NCI-H1694 treated with DMSO at 0.1 percent for 48 hours (cell line): Measurements from ENCODE around the gene RASA3.
"Not testable (repeated sequence)": the region's sequence is repeated elsewhere in the genome, so short reads cannot be mapped to it uniquely, and the experiment has no call there.

Experiments used
- DNase-seq: peaks from one replicate; lab custom pipeline; 2025; lab: John Stamatoyannopoulos, UW

Gene RASA3

DNA sequence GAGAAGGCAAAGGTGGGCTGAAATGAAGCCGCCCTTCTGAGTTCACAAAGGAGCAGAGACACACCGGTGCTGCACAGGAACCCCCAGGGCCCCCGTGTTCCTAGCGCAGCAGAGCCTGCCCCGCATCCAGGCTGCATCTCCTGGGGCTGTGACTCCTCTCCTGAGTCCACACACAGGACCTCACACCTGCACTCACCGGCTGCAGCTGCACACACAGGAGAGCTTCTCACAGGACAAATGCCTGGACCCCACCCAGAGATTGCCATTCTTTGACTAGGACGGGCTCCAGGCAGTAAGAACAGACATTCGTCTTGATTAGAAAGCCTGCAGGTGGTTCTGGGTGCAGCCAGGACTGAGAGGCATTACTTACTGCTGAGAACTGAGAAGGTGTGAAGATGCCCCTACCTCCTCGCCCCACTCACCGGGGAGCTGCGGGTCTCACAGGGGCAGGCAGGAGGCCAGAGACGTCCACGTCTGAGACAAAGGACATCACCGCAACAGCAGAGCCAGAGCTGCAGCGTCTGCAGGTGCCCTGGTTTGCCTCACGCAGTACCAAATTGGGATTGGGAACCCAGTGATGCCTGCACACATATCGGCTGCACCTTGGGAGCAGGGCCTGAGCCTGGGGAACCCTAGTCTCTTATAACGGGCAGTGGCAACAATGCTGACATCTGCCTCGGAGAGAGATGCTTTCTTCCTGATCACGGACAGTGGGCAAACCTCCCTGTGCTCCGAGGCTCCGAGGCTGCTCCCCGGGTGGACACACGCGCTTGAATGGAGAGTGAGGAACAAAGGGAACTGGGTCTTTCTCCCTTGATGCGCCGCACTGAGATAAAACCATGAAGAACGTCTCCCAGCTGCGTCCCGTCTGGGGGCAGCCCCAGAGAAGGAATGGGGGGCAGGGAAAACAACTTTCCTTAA is 50.4 kb downstream of the RASA3 start:
- DNase-seq, result no peak

GRCh38 chr13:114080739-114081561 is 51.5 kb downstream of the RASA3 start:
- DNase-seq, result no peak

- no peak for DNase-seq
Observed at GRCh38 chr13:114079601-114080536, 52.6 kb downstream of the RASA3 start.

GRCh38 chr13:114078461-114079451 is 53.7 kb downstream of the RASA3 start:
- DNase-seq, result no peak

DNA sequence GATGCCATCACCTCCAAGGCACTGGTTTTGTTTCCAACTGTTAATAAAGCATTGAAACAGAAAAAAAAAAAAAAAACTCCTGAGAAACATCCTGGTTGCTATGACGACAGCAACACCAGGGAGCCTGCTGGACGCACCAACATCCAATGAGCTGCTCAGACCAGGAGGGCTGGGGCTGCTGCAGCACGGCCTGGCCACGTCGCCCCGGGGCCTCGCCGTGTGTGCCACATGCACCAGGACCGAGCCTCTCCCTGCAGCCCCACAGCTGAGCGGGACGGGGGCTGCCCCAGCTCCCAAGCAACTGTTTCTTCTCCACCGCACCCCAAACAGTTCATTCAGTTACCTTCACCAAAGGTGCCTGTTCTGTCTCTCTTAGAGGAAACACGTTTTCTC is 54.5 kb downstream of the RASA3 start:
- DNase-seq, result no peak

GRCh38 chr13:114077099-114077932 is 55.1 kb downstream of the RASA3 start:
- no peak for DNase-seq

DNA sequence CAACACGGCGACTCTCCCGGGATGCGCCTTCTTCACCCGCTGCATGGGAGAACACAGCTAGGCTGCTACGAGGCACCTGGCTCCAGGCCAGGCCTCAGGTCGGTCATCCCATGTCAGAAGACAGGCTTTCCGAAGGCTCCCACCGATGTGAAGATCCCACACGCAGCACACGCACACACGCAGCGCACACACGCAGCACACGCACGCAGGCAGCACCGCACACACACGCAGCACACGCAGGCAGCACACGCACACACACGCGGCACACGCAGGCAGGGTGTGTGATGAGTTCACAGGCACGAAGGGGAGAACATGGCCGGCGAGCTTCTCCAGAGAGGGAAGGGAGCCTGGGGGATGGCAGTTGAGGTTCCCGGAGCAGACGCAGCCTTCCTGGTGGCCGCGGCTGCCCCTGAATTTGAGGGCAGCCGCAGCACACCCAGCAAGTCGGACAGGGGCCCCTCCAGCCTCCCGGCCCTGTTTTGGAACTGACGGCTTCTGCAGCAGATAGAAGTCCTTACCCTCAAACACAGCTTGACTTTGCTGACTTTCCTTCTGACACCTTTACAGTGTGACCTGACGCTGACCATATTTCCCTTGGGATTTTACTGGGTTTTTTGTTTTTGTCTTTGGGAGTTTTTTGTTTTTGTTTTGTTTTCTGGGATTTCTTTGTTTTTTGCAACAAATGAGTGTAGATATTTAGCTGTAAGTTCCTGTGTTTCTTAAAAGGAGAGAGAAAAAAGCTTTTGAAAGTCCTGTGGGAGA is 55.9 kb downstream of the RASA3 start:
- no peak for DNase-seq

DNA sequence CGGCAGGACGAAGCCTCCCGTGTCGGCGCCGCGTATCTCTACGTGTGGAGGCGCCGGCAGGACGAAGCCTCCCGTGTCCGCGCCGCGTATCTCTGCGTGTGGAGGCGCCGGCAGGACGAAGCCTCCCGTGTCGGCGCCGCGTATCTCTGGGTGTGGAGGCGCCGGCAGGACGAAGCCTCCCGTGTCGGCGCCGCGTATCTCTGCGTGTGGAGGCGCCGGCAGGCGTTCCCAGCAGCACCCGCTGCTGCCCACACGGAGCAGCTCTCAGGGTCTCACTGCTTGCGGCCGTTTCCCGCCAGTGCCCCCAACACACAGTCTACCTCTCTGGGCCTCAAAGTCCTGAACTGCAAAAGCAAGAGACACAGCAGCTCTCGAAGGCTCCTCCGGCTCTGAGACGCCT is 56.6 kb downstream of the RASA3 start:
- not testable (repeated sequence) for DNase-seq

DNA sequence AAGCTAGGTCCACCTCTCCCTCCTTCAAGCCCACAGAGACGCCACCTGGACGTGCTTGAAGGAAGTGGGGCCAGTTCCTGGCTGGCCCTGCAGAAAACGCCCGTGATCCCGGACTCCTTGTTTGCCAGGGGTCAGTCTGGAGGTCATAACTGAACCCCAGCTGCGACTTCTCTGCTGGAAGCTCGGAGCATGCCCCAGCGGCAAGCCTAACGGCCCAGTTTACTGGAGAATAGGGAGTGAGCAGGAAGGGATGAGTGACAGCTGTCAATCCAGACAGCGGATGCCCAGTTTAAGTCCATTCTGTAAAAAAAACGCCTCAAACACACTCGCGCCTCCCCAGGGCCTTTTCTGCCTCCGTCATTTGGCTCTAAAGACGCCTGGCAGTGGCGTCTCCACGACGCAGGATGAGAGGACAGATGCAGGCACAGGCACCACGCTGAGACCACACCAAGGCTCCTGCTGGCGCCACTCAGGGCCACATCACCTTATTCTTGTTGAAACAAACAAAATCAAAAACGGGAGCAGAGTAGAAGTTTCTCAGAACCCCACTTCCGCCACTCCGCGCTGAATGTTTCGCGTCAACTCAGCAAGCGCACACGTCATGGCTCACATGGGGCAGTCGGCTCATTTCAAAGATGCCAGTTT is 57.6 kb downstream of the RASA3 start:
- DNase-seq, result no peak

DNA sequence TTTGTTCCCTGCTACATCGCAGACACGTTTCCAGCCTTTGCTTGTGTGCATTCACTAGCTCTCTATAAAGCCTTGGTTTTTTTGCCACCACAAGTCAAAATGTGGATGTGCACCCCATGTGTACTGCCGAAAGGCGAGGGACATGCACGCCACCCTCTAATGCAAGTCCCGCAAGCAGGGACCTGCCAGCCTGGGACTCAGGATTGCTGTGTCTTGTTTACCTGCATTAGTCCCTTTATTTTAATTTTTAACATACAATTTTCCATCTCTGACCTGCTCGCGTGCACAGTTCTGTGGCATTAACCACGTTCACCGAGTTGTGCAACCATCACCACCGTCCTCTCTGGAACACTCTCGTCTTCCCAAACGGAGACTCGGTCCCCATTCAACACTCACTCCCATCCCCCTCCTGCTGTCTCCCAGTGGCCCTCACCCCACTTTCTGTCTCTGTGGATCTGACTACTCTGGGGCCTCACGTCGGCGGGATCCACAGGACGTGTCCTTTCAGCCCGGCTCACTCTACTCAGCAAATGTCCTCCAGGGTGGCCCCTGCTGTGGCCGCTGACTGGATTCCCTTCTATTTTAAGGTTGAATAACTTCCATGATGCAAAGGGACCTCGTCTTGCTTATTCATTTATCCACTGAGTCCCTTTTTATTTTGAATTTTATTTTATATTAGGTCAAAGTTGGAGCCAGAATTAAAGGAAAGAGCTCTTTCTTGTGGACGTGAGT is 58.4 kb downstream of the RASA3 start:
- DNase-seq, result no peak

DNA sequence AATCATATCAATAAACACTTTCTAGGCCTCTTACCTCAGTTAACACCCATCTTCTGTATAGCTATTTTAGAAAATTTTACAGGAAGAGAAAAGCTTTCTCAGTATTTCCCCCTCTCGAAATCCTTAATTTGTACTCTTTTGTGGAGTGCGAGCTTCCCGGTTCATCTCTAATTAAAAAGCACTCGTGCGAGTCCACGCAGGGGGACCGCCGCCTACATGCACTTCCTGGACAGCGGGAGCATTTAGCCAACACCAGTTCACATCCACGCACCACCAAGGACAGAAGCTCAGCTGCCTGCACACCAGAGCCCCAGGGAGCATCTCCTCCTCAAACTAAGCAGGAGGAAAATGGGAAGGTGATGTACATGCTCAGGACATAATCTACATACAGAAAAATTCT is 60.0 kb downstream of the RASA3 start:
- DNase-seq, result no peak

- no peak for DNase-seq
Observed at GRCh38 chr13:114071991-114072390, 60.4 kb downstream of the RASA3 start.

- no peak for DNase-seq
Observed at GRCh38 chr13:114071410-114071809, 61.0 kb downstream of the RASA3 start.

DNA sequence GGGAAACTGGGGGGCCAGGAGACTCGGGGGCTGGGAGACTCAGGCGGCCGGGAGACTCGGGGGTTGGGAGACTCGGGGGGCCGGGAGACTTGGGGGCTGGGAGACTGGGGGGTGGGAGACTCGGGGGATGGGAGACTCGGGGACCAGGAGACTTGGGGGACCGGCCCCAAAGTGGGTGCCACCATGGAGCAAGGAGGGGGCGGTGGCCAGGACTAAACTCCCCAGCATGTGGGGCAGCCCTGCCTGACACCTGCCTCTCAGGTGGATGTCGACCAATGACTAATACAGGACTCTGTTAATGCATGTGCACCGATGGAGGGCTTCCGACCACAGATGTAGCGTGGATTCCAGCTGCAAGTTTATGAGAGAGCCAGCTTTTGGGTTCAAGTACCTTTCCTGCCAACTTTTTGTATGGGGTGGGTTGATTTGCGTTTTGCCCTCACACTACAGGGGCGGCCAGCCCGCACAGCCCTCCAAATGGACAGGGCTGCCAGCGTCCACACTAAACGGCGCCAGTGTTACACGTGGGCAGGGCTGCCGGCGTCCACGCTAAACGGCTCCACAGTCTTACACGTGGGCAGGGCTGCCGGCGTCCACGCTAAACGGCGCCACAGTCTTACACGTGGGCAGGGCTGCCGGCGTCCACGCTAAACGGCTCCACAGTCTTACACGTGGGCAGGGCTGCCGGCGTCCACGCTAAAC is 62.2 kb downstream of the RASA3 start:
- no peak for DNase-seq

DNA sequence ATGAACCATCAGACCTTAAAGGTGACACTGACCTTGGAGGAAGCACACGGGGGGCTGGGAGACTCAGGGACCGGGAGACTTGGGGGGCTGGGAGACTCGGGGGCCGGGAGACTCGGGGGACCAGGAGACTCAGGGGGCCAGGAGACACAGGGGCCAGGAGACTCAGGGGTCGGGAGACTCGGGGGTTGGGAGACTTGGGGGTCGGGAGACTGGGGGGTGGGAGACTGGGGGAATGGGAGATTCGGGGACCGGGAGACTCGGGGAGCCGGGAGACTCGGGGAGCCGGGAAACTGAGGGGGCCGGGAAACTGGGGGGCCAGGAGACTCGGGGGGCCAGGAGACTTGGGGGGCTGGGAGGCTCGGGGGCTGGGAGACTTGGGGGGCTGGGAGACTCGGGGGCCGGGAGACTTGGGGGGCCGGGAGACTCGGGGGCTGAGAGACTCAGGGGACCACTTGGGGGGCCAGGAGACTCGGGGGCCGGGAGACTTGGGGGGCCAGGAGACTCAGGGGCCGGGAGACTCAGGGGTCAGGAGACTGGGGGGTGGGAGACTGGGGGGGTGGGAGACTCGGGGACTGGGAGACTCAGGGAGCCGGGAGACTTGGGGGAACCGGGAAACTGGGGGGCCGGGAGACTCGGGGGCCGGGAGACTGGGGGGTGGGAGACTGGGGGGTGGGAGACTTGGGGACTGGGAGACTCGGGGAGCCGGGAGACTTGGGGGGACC is 62.9 kb downstream of the RASA3 start:
- DNase-seq, result no peak

DNA sequence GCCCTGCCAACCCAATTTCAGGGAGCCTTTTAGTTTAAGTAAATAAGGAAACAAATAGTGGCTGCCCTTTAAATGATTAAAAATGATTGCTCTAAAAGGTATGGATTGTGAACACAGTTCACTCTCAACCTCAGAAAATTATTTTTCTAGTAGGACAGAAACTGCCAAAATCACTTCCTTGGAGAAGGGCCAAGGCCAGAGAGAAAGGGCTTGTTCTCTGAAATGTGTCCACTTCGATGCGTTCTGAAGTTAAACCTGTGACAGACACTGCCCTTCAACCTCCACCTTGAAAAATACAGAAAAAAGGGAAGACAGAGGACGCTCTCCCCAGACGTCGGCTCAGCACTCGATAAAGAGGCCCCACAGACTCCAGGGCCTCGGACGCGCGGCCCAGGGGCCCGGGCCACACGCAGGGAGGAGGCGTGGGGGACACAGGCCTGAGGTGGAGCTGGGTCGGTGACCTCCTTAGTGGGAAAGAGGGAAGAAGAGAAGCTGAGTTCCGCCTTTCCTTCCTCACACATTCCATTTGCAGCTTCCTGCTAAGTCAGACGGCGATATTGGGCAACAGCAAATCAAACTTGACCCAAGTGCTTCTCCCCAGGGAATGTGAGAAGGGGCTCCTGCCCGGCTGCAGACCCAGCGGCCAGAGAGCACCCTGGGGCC is 63.6 kb downstream of the RASA3 start:
- no peak for DNase-seq
